B cell (primary cell): ENCODE results near the gene PLXDC1. TPM values are rescaled to one million over a fixed set of nuclear protein-coding genes. Genes with fewer than 3 reads are reported as not detected.
A peak's percentile ranks its signal among the peaks of the same experiment; 100 is the strongest.

Source experiments
- ATAC-seq: fragments of 200-7000 bp; cut with Tn5 transposase; one replicate; pipeline ENCODE4 v1.10.0; 2021; ENCODE audit warnings: low read depth, mild to moderate bottlenecking, moderate number of reproducible peaks, moderate library complexity
- CTCF ChIA-PET: fragments of 350-600 bp; sonication (Branson Sonifier 250); formaldehyde crosslinking; loops from one replicate; lab custom pipeline; 2021; ENCODE audit warnings: antibody characterized with exemption, inconsistent platforms; lab: Charles Lee
- POLR2A ChIA-PET: fragments of 350-600 bp; sonication (Branson Sonifier 250); formaldehyde crosslinking; loops from one replicate; lab custom pipeline; 2021; ENCODE audit warnings: antibody characterized with exemption; lab: Charles Lee
- DNase-seq: peaks from one replicate; pipeline ENCODE4 v3.0.0; 2013
- H2AFZ ChIP-seq: 2 replicates; pipeline ENCODE4 v1.6.1; 2012; ENCODE audit warnings: mild to moderate bottlenecking, low read depth, low read length; ENCODE audit not compliant: insufficient read depth, poor library complexity, severe bottlenecking
- H3K27ac ChIP-seq, 2 donors: 1 replicate in 1 of 2; 2 replicates in 1 of 2; pipeline ENCODE4 v1.5.1; 2012 to 2013; ENCODE audit warnings: low read length in 2 of 2, mild to moderate bottlenecking in 2 of 2, moderate library complexity in 1 of 2
- H3K27me3 ChIP-seq, 4 experiments: fragments of 200-600 bp in 1 of 4; sonication (generic) in 1 of 4; replicated peaks in 1 of 4; 1 replicate in 2 of 4; 2 replicates in 2 of 4; pipeline versions ENCODE4 v1.6.1 to v1.7.0; 2013 to 2016; ENCODE audit warnings: low read length in 3 of 4, mild to moderate bottlenecking in 2 of 4, mixed read lengths in 1 of 4, moderate library complexity in 1 of 4; ENCODE audit not compliant: insufficient read depth in 4 of 4, control insufficient read depth in 3 of 4; ENCODE audit errors: control extremely low read depth in 1 of 4
- H3K36me3 ChIP-seq, 2 experiments: replicated peaks in 1 of 2; 1 replicate in 1 of 2; 2 replicates in 1 of 2; pipeline versions ENCODE4 v1.6.1 to v1.7.1; 2013; ENCODE audit warnings: low read length in 1 of 2; ENCODE audit not compliant: insufficient read depth in 2 of 2, control insufficient read depth in 1 of 2; ENCODE audit errors: control extremely low read depth in 1 of 2, extremely low read depth in 1 of 2
- H3K4me1 ChIP-seq, 2 donors: fragments of 200-600 bp in 1 of 2; sonication (generic) in 1 of 2; 1 replicate in 1 of 2; 2 replicates in 1 of 2; pipeline versions ENCODE4 v1.5.1 to v1.6.1; 2013 to 2017; ENCODE audit warnings: low read length in 2 of 2; ENCODE audit not compliant: control insufficient read depth in 2 of 2, insufficient read depth in 2 of 2
- H3K4me2 ChIP-seq: replicated peaks from 2 replicates; pipeline ENCODE3; 2012; ENCODE audit warnings: mild to moderate bottlenecking, low read depth, low read length; ENCODE audit not compliant: poor library complexity, severe bottlenecking
- H3K4me3 ChIP-seq, 5 experiments: fragments of 200-600 bp in 1 of 5; sonication (generic) in 1 of 5; 1 replicate in 3 of 5; 2 replicates in 2 of 5; pipeline versions ENCODE4 v1.5.1 to v1.7.0; 2011 to 2016; ENCODE audit warnings: low read length in 4 of 5, mild to moderate bottlenecking in 4 of 5, low read depth in 2 of 5, control low read depth in 1 of 5, moderate library complexity in 1 of 5; ENCODE audit not compliant: insufficient read depth in 1 of 5; ENCODE audit errors: control extremely low read depth in 1 of 5, extremely low read depth in 1 of 5
- H3K79me2 ChIP-seq: fragments of 200-600 bp; sonication (generic); one replicate; pipeline ENCODE4 v1.6.0; 2016; ENCODE audit warnings: low read length; ENCODE audit not compliant: control insufficient read depth, insufficient read depth
- H3K9ac ChIP-seq: fragments of 200-600 bp; sonication (generic); 2 replicates; pipeline ENCODE4 v1.6.1; 2017; ENCODE audit warnings: mild to moderate bottlenecking, low read length, moderate library complexity
- H3K9me3 ChIP-seq, 3 donors: one replicate each; pipeline versions ENCODE4 v1.6.1 to v1.7.1; 2013; ENCODE audit warnings: low read length in 2 of 3; ENCODE audit not compliant: control insufficient read depth in 2 of 3, insufficient read depth in 1 of 3; ENCODE audit errors: control extremely low read depth in 1 of 3
- H4K20me1 ChIP-seq: 2 replicates; pipeline ENCODE4 v1.6.0; 2012; ENCODE audit warnings: mild to moderate bottlenecking, low read length; ENCODE audit not compliant: insufficient read depth, control insufficient read depth, poor library complexity, severe bottlenecking
- H3K27ac Mint-ChIP-seq: one replicate; pipeline ENCODE4 v1.8.0; 2021; ENCODE audit warnings: mixed read lengths
- H3K27me3 Mint-ChIP-seq: one replicate; pipeline ENCODE4 v1.8.0; 2021; ENCODE audit warnings: mixed read lengths
- H3K4me1 Mint-ChIP-seq: one replicate; pipeline ENCODE4 v1.8.0; 2021; ENCODE audit warnings: mixed read lengths
- H3K4me3 Mint-ChIP-seq: one replicate; pipeline ENCODE4 v1.8.0; 2021; ENCODE audit warnings: mixed read lengths
- H3K9me3 Mint-ChIP-seq: one replicate; pipeline ENCODE4 v1.8.0; 2022; ENCODE audit warnings: mixed read lengths; ENCODE audit not compliant: insufficient read depth
- CTCF ChIP-seq: fragments of 200-600 bp; IDR thresholded peaks from one replicate; pipeline ENCODE4 v1.8.0; 2022; ENCODE audit warnings: antibody characterized with exemption, mild to moderate bottlenecking
- EZH2 ChIP-seq: IDR thresholded peaks from 2 replicates; pipeline ENCODE4 v1.6.1; 2012; ENCODE audit warnings: borderline replicate concordance, low read depth, mild to moderate bottlenecking, moderate library complexity, low read length; ENCODE audit not compliant: insufficient read depth, poor library complexity, severe bottlenecking
- WGBS: methylation state at CpG from one replicate; pipeline ENCODE4 v1.1.5; 2013; ENCODE audit warnings: missing lambda C conversion rate; ENCODE audit not compliant: insufficient coverage; 5-methylcytosine and 5-hydroxymethylcytosine counted together
- intact Hi-C: fragments of 100-400 bp; cut with micrococcal nuclease; formaldehyde crosslinking; loops from one replicate; pipeline ENCODE4 v1.10.0; 2022
- polyA plus RNA-seq: library from polyadenylated mRNA; depleted of rRNA; stranded (reverse); fragments of >200 nt; gene quantifications from 2 replicates; pipeline ENCODE4 v1.2.3, GENCODE V29; 2012
- total RNA-seq, 2 donors: library from RNA; stranded (reverse); fragments of 120-200 nt in 1 of 2; gene quantifications; 1 replicate in 1 of 2; 2 replicates in 1 of 2; pipeline versions ENCODE4 v1.2.3 to v1.2.4, GENCODE V29; 2013 to 2022

The PLXDC1 gene
- total and polyA plus RNA-seq, 2 donors (not counting 1 experiment from before 2014, with no cell fraction given) = 0.69 TPM; not detected in 1

- 47% methylated on average over 5 of the region's 5 CpGs for WGBS
These were observed 36.3 kb downstream of the PLXDC1 start for GRCh38 chr17:39115135-39115534.

More at GRCh38 chr17:39115135-39115534, 36.3 kb downstream of the PLXDC1 start:
- TF ChIP-seq CTCF (no peak), EZH2 (no peak)
- Histone ChIP-seq H3K4me3 (no peak overlapping the region), H3K36me3 (no peaks in the 10 kb centered on the region), H2AFZ (no peak overlapping the region), H3K27ac (no peak overlapping the region), H3K27me3 (peaks cover 0 to 2% (median 0%) of the 10 kb centered on the region in 4 experiments), H3K4me1 (peaks cover 22 to 29% of the 10 kb centered on the region in 2 donors), H3K9me3 (no peaks in the 10 kb centered on the region), H3K4me2 (no peak overlapping the region), H4K20me1 (no peaks in the 10 kb centered on the region), H3K9ac (no peak overlapping the region), H3K79me2 (no peaks in the 10 kb centered on the region)
- Mint-ChIP-seq H3K9me3 (no peaks in the 10 kb centered on the region), H3K27ac (peak overlapping the region; percentile 53), H3K27me3 (peaks cover 4% of the 10 kb centered on the region), H3K4me1 (peaks cover 25% of the 10 kb centered on the region), H3K4me3 (no peak overlapping the region)
- no peak for ATAC-seq
- no peak for DNase-seq
- intact Hi-C loops = loop anchor here (5.0 kb wide), 1 partner anchor 37 kb away; the partner anchor contains the start of gene PLXDC1
- POLR2A ChIA-PET = no interaction called here
- CTCF ChIA-PET = interaction anchor here (1.4 kb wide), 1 partner anchor 37 kb away, joined by 4 read pairs; the partner anchor contains the start of gene PLXDC1
